HepG2 (cell line): ENCODE data around the gene GNAI2. TPM values are rescaled to one million over a fixed set of nuclear protein-coding genes. Genes with fewer than 3 reads are reported as not detected.

Source experiments
- AHR ChIP-seq: IDR thresholded peaks from 2 replicates; pipeline ENCODE4 v1.6.1; 2018; ENCODE audit warnings: missing genetic modification reagents, missing compliant biosample characterization
- AKNA ChIP-seq: sonication (generic); formaldehyde crosslinking; IDR thresholded peaks from 2 replicates; pipeline ENCODE4 v1.4.0; 2020; ENCODE audit warnings: missing genetic modification reagents, borderline replicate concordance
- EED ChIP-seq: sonication (generic); formaldehyde crosslinking; IDR thresholded peaks from 2 replicates; pipeline ENCODE4 v1.5.0; 2020; ENCODE audit warnings: mild to moderate bottlenecking, missing genetic modification reagents
- FOXA1 ChIP-seq, 2 experiments: fragments of 450-650 bp in 1 of 2; sonication (generic) in 1 of 2; formaldehyde crosslinking in 1 of 2; IDR thresholded peaks; 2 replicates each; pipeline versions ENCODE4 v1.4.0 to v1.6.1; 2016 to 2020; ENCODE audit warnings: missing genetic modification reagents in 1 of 2
- GMEB2 ChIP-seq: IDR thresholded peaks from 2 replicates; pipeline ENCODE4 v1.6.1; 2016; ENCODE audit warnings: missing biosample characterization, missing genetic modification reagents, low read depth
- HOXA7 ChIP-seq: sonication (generic); formaldehyde crosslinking; IDR thresholded peaks from 2 replicates; pipeline ENCODE4 v1.8.1; 2022; ENCODE audit warnings: mild to moderate bottlenecking, missing genetic modification reagents, moderate library complexity
- HOXA9 ChIP-seq: sonication (generic); formaldehyde crosslinking; IDR thresholded peaks from 2 replicates; pipeline ENCODE4 v1.8.1; 2022; ENCODE audit warnings: missing genetic modification reagents, mild to moderate bottlenecking, moderate library complexity, borderline replicate concordance
- ISX ChIP-seq: sonication (generic); formaldehyde crosslinking; conservative IDR thresholded peaks from 2 replicates; pipeline ENCODE4 v1.5.0; 2020; ENCODE audit warnings: missing genetic modification reagents
- KDM1A ChIP-seq: IDR thresholded peaks from 2 replicates; pipeline ENCODE4 v1.6.1; 2016; ENCODE audit warnings: missing compliant biosample characterization
- NCOA1 ChIP-seq: sonication (generic); formaldehyde crosslinking; IDR thresholded peaks from 2 replicates; pipeline ENCODE4 v1.9.0; 2021; ENCODE audit warnings: missing genetic modification reagents
- NR2F6 ChIP-seq, 2 experiments: IDR thresholded peaks; 2 replicates each; pipeline ENCODE4 v1.6.1; 2016; ENCODE audit warnings: antibody characterized with exemption in 1 of 2, mild to moderate bottlenecking in 1 of 2
- RBM39 ChIP-seq: fragments of 200-400 bp; formaldehyde crosslinking; IDR thresholded peaks from one replicate; pipeline ENCODE4 v1.6.1; 2018; ENCODE audit warnings: antibody characterized with exemption, mild to moderate bottlenecking, low read depth, low read length; ENCODE audit not compliant: poor library complexity, severe bottlenecking
- RELA ChIP-seq: sonication (generic); formaldehyde crosslinking; IDR thresholded peaks from 2 replicates; pipeline ENCODE4 v1.4.0; 2020; ENCODE audit warnings: missing genetic modification reagents
- SUZ12 ChIP-seq: fragments of 150-350 bp; IDR thresholded peaks from 2 replicates; pipeline ENCODE4 v1.6.1; 2014; ENCODE audit warnings: low read depth, low read length
- ZBTB3 ChIP-seq: sonication (generic); formaldehyde crosslinking; IDR thresholded peaks from 2 replicates; pipeline ENCODE4 v1.4.0; 2020; ENCODE audit warnings: low read depth, mild to moderate bottlenecking, moderate library complexity, missing genetic modification reagents, borderline replicate concordance
- ZIK1 ChIP-seq: sonication (generic); formaldehyde crosslinking; IDR thresholded peaks from 2 replicates; pipeline ENCODE4 v1.5.0; 2020; ENCODE audit warnings: mild to moderate bottlenecking, low read depth, missing genetic modification reagents, borderline replicate concordance
- ZNF136 ChIP-seq: sonication (generic); formaldehyde crosslinking; IDR thresholded peaks from 2 replicates; pipeline ENCODE4 v1.8.1; 2022; ENCODE audit warnings: low read depth, mild to moderate bottlenecking, moderate library complexity, missing genetic modification reagents
- ZNF20 ChIP-seq: sonication (generic); formaldehyde crosslinking; IDR thresholded peaks from 2 replicates; pipeline ENCODE4 v1.4.0; 2020; ENCODE audit warnings: mild to moderate bottlenecking, moderate library complexity, missing genetic modification reagents
- ZNF510 ChIP-seq: sonication (generic); formaldehyde crosslinking; IDR thresholded peaks from 2 replicates; pipeline ENCODE4 v1.4.0; 2020; ENCODE audit warnings: low read depth, mild to moderate bottlenecking, missing genetic modification reagents
- ZSCAN29 ChIP-seq: sonication (generic); formaldehyde crosslinking; conservative IDR thresholded peaks from 2 replicates; pipeline ENCODE4 v1.4.0; 2020; ENCODE audit warnings: mild to moderate bottlenecking, missing genetic modification reagents
- ZSCAN30 ChIP-seq: sonication (generic); formaldehyde crosslinking; IDR thresholded peaks from 2 replicates; pipeline ENCODE4 v1.5.0; 2020; ENCODE audit warnings: mild to moderate bottlenecking, missing genetic modification reagents
- ZSCAN5A ChIP-seq: sonication (generic); formaldehyde crosslinking; IDR thresholded peaks from 2 replicates; pipeline ENCODE4 v1.8.0; 2022; ENCODE audit warnings: mild to moderate bottlenecking, missing genetic modification reagents, borderline replicate concordance
- polyA plus RNA-seq, 8 experiments: library from polyadenylated mRNA; depleted of rRNA in 3 of 8; stranded (reverse) in 7 of 8; unstranded in 1 of 8; fragments of >200 nt; fragmentation: Illumina TruSeq in 4 of 8; extraction: Trizol in 4 of 8; gene quantifications; 2 replicates each; pipeline versions ENCODE4 v1.2.1 to v1.2.3, GENCODE V29; 2011 to 2016; ENCODE audit warnings: low read depth in 4 of 8, missing spikeins in 1 of 8, mixed read lengths in 1 of 8; ENCODE audit not compliant: insufficient read depth in 1 of 8
- total RNA-seq, 5 experiments: library from RNA; depleted of rRNA; stranded (reverse); fragments of >200 nt; fragmentation: Illumina TruSeq; extraction: Trizol; gene quantifications; 2 replicates each; pipeline ENCODE4 v1.2.3, GENCODE V29; 2016; ENCODE audit warnings: low read depth in 1 of 5

GNAI2 gene
- total and polyA plus RNA-seq, 2 of the 13 experiments (the other 11 are each of a cell fraction or from before 2014, with no cell fraction given) = 51.1 to 66.2 TPM

- TF ChIP-seq ZSCAN30 = no peak
- TF ChIP-seq RELA (CRISPR knock-in tag) = no peak
- TF ChIP-seq NR2F6 (IDR thresholded peaks at IDR 0.05) = peak; percentile 90
- peak; percentile 80 for TF ChIP-seq NR2F6 (CRISPR knock-in tag; IDR thresholded peaks at IDR 0.05)
- TF ChIP-seq HOXA7 (CRISPR knock-in tag) = no peak
- TF ChIP-seq GMEB2 (CRISPR knock-in tag) = no peak
- TF ChIP-seq ISX (CRISPR knock-in tag) = no peak
- no peak for TF ChIP-seq ZSCAN5A (CRISPR knock-in tag)
- TF ChIP-seq AHR (CRISPR knock-in tag) = no peak
- no peak for TF ChIP-seq SUZ12
- TF ChIP-seq ZBTB3 (CRISPR knock-in tag) = no peak
- TF ChIP-seq ZNF510 (CRISPR knock-in tag) = no peak
- no peak for TF ChIP-seq ZIK1 (CRISPR knock-in tag)
- no peak for TF ChIP-seq HOXA9
- no peak for TF ChIP-seq ZSCAN29
- TF ChIP-seq FOXA1 (IDR thresholded peaks at IDR 0.05) = 0 out of 2 replicates have a peak, but pooled peaks have one; percentile 18
- no peak for TF ChIP-seq FOXA1 (CRISPR knock-in tag; IDR thresholded peaks at IDR 0.05)
- no peak for TF ChIP-seq ZNF136 (CRISPR knock-in tag)
- TF ChIP-seq ZNF20 (CRISPR knock-in tag) = no peak
- TF ChIP-seq EED = no peak
- TF ChIP-seq KDM1A = no peak
- no peak for TF ChIP-seq AKNA (CRISPR knock-in tag)
- TF ChIP-seq NCOA1 (CRISPR knock-in tag) = no peak
- TF ChIP-seq RBM39 = no peak
Measured at GRCh38 chr3:50263478-50264382, 27.7 kb downstream of the GNAI2 start (continued).
